SK-N-SH treated with all-trans-retinoic acid at 6 μM for 48 hours (cell line): ENCODE measurements around the gene GMPR2.

Source experiments
- ARNTL ChIP-seq: fragments of 450-650 bp; formaldehyde crosslinking; IDR thresholded peaks from 2 replicates; pipeline ENCODE4 v1.5.0; 2020; ENCODE audit warnings: low read depth, mild to moderate bottlenecking, moderate library complexity, borderline replicate concordance
- ESRRG ChIP-seq: fragments of 250-450 bp; sonication (Bioruptor Pico); IDR thresholded peaks from 2 replicates; pipeline ENCODE4 v1.6.1; 2021; ENCODE audit warnings: mild to moderate bottlenecking
- ISL1 ChIP-seq: fragments of 250-450 bp; sonication (Bioruptor Pico); IDR thresholded peaks from 2 replicates; pipeline ENCODE4 v2.1.2; 2022; ENCODE audit warnings: mild to moderate bottlenecking, moderate library complexity
- OSR1 ChIP-seq: fragments of 250-450 bp; sonication (Bioruptor Pico); IDR thresholded peaks from 2 replicates; pipeline ENCODE4 v1.8.0; 2022; ENCODE audit warnings: moderate library complexity, mild to moderate bottlenecking, inconsistent platforms
- PPARA ChIP-seq: fragments of 250-450 bp; sonication (Bioruptor Pico); IDR thresholded peaks from 2 replicates; pipeline ENCODE4 v1.5.0; 2020; ENCODE audit warnings: mild to moderate bottlenecking, borderline replicate concordance
- RARB ChIP-seq: fragments of 250-450 bp; sonication (Bioruptor Pico); IDR thresholded peaks from 2 replicates; pipeline ENCODE4 v1.8.0; 2021; ENCODE audit warnings: mild to moderate bottlenecking, moderate library complexity
- ZFP30 ChIP-seq: fragments of 450-650 bp; formaldehyde crosslinking; IDR thresholded peaks from 2 replicates; pipeline ENCODE4 v1.5.0; 2022; ENCODE audit warnings: mild to moderate bottlenecking, moderate library complexity
- TF ChIP-seq, protein P1 (sequence below): fragments of 250-450 bp; sonication (Bioruptor Pico); IDR thresholded peaks from 2 replicates; pipeline ENCODE4 v1.8.0; 2020; ENCODE audit warnings: mild to moderate bottlenecking, moderate library complexity, borderline replicate concordance
- TF ChIP-seq, protein P2 (sequence below): fragments of 250-450 bp; sonication (Bioruptor Pico); IDR thresholded peaks from 2 replicates; pipeline ENCODE4 v1.5.0; 2020; ENCODE audit warnings: mild to moderate bottlenecking, moderate library complexity

DNA sequence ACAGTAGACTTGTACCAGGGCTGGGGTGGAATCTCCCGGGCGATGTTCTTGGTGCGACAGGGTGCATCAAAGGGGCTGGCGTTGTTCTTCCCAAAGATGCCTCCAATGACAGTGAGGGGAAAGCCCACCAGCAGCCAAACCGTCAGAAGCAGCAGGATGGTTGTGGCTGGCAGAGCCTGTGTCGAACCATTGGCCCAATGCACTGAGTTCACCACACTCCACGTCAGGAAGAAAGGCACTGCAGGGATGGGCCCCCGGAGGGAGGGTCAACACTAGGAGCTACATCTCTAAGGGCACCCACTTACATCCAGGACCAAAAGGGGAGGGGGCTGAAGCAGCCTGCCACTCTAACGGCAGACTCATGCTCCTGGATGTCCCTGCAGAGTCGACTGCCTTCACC lies 42.3 kb upstream of the GMPR2 start:
- no peak for TF ChIP-seq OSR1
- no peak for TF ChIP-seq ESRRG (CRISPR knock-in tag)
- no peak for TF ChIP-seq ZFP30 (CRISPR knock-in tag)
- TF ChIP-seq, protein P1, sequence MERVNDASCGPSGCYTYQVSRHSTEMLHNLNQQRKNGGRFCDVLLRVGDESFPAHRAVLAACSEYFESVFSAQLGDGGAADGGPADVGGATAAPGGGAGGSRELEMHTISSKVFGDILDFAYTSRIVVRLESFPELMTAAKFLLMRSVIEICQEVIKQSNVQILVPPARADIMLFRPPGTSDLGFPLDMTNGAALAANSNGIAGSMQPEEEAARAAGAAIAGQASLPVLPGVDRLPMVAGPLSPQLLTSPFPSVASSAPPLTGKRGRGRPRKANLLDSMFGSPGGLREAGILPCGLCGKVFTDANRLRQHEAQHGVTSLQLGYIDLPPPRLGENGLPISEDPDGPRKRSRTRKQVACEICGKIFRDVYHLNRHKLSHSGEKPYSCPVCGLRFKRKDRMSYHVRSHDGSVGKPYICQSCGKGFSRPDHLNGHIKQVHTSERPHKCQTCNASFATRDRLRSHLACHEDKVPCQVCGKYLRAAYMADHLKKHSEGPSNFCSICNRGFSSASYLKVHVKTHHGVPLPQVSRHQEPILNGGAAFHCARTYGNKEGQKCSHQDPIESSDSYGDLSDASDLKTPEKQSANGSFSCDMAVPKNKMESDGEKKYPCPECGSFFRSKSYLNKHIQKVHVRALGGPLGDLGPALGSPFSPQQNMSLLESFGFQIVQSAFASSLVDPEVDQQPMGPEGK (CRISPR knock-in tag), result no peak
- TF ChIP-seq PPARA (CRISPR knock-in tag), result no peak
- TF ChIP-seq ISL1 (CRISPR knock-in tag), result no peak
- TF ChIP-seq RARB (CRISPR knock-in tag), result no peak
- TF ChIP-seq, protein P2, sequence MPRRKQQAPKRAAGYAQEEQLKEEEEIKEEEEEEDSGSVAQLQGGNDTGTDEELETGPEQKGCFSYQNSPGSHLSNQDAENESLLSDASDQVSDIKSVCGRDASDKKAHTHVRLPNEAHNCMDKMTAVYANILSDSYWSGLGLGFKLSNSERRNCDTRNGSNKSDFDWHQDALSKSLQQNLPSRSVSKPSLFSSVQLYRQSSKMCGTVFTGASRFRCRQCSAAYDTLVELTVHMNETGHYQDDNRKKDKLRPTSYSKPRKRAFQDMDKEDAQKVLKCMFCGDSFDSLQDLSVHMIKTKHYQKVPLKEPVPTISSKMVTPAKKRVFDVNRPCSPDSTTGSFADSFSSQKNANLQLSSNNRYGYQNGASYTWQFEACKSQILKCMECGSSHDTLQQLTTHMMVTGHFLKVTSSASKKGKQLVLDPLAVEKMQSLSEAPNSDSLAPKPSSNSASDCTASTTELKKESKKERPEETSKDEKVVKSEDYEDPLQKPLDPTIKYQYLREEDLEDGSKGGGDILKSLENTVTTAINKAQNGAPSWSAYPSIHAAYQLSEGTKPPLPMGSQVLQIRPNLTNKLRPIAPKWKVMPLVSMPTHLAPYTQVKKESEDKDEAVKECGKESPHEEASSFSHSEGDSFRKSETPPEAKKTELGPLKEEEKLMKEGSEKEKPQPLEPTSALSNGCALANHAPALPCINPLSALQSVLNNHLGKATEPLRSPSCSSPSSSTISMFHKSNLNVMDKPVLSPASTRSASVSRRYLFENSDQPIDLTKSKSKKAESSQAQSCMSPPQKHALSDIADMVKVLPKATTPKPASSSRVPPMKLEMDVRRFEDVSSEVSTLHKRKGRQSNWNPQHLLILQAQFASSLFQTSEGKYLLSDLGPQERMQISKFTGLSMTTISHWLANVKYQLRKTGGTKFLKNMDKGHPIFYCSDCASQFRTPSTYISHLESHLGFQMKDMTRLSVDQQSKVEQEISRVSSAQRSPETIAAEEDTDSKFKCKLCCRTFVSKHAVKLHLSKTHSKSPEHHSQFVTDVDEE (CRISPR knock-in tag), result no peak
- no peak for TF ChIP-seq ARNTL (CRISPR knock-in tag)
